Renal cortical epithelial cell (primary cell): ENCODE results near the gene HOXD8. TPM values are rescaled to one million over a fixed set of nuclear protein-coding genes. Genes with fewer than 3 reads are reported as not detected.

Source experiments
- DNase-seq: peaks from one replicate; pipeline ENCODE4 v3.0.0-alpha.2; 2011; ENCODE audit warnings: low read depth
- total RNA-seq: library from RNA; depleted of rRNA; stranded (reverse); fragments of >200 nt; gene quantifications from 2 replicates; pipeline ENCODE4 v1.2.3, GENCODE V29; 2014

The HOXD8 gene
- total RNA-seq, 1 donor from 2014 or later = 41.9 TPM

DNA sequence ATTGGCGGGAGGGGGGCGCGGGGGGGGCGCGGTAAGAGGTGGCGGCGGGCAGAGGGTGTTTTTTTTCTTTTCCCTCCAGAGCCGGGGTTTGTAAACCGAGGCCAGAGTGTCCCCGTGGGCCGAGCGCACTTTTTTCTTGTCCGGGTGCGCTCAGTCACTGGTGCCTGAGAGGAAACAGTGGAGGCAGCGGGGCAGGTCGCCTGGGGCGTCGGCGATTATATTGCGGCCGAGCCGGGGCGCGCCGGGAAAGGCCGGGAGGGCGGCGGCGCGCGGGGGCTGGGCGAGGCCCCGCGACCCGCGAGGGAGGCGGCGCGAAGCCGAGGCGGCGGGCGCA, 275 bp downstream of the HOXD8 start:
- no peak for DNase-seq

DNA sequence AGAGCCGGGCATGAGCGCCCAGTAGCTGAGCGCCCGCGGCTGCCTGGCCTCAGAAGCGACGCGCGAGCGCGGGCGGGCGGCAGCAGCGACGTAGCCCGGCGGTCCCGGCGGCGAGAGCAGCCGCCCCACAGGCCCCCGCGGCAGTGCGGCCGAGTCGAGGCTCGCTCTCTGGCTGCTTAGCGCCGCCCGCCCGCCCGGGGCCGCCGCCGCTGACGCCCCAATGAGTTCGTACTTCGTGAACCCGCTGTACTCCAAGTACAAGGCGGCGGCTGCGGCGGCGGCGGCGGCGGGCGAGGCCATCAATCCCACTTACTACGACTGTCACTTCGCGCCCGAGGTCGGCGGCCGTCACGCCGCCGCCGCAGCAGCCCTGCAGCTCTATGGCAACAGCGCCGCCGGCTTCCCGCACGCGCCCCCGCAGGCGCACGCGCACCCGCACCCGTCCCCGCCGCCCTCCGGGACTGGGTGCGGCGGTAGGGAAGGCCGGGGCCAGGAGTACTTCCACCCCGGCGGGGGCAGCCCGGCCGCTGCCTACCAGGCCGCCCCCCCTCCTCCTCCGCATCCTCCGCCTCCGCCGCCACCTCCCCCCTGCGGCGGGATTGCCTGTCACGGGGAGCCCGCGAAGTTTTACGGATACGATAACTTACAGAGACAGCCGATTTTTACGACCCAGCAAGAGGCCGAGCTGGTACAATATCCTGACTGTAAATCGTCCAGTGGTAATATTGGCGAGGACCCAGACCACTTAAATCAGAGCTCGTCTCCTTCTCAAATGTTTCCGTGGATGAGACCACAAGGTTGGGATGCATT, 847 bp downstream of the HOXD8 start:
- no peak for DNase-seq

DNA sequence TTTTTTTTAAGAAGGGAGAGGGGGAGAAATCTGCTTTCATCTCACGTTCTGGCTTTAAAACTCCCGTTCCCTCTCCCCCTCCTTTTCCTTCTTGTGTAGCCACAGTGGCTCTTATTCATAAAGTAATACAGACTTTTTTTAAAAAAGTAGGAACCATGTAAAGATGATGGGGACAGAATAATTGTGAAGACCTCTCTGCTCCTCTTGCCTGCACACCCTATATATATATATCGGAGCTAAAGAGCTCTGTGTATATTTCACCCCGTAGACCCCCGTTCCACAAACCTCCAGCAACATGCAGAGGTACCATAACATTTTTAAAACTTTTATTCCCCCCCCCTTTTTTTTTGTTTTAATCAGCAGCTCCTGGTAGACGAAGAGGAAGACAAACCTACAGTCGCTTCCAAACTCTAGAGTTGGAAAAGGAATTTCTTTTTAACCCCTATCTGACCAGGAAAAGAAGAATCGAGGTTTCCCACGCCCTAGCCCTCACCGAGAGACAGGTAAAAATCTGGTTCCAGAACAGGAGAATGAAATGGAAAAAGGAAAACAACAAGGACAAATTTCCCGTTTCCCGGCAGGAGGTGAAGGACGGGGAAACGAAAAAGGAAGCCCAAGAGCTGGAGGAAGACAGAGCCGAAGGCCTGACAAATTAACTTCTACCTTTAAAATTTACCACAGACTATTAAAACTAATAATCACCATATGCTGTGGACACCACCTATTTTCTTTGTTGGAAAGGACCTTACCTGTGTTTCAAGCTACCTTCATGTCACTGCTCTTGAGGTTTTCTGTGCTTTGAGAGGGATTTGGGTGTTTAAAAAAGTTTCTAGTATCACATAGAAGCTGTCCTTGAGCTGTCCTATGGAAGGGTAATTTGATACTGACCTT, 1.7 kb downstream of the HOXD8 start:
- no peak for DNase-seq

DNA sequence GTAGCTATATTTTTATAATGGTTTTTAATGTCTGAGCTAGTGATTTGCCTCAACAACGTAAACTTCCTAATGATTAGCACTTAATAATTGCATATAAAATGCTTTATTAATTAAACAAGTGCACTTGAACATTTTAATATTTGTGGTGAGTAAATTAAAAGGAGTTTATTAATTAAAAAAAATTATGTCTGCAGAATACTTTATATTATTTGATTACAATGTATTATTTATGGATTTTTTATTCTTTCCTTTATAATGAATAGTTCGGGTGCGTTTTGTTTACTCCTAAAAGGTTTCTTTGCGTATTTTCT, 2.3 kb downstream of the HOXD8 start:
- DNase-seq = no peak

DNA sequence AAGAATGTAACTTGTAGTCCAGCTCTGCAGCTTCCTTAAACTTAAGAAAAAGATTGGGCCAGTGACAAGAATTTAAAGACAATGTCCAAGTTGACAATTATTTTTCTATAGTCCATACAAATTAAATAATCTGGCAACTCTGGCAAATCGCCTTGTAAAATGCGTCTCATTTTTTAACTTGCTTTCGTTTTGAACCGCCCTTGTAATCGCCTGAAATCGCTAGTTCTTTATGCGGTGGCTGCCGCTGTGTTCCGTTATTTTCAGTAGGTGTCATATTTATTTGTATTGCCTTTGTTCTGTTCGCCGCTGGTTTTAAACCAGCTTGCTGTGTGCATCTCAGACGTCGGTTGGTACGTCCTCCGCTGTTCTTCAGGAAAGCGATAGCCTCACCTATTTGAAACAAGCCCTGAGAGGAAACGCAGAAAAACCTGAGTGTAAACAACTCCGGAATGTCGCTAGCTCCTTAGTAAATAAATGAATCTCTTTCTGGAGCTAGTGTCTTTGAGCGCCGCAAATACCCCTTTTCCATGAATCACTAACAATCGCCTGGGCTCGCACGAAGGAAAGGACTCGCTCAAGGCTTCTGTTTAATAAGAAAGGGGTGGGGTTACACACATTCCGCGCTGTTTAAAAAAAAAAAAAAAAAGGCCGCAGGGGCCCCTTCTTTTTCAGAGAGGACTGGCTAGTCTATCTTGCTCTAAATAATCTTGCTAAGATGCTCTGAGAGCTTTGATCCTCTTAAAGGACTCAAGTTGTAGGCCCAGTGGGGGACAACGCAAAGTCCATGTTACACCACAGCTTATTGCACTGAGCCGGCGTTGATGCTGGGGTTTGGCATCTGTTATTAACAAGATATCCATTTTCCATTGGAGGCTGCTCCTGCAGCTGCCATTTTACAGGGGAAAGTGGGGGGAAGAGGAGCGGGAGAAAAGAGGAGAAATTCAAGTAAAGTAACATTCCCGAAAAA, 3.0 kb downstream of the HOXD8 start:
- no peak for DNase-seq

DNA sequence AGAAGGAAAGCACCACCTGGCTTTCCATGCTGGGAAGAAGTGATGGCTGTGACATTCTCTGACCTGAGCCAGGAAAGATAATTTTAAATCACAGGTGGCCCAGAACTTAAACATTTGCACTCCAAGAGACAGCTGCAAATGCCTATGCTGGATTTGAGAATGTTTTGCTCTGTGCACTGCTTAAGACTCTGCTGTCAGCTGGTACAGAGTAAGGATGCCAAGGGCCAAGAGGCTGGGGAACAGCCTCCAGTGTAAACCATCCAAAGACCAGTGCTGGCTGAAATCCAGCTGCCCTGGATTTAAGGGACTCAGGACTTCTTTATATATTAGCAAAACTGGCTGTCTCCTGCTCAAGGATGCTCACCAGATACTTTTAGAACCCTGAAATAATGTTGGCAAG, 3.9 kb downstream of the HOXD8 start:
- no peak for DNase-seq

DNA sequence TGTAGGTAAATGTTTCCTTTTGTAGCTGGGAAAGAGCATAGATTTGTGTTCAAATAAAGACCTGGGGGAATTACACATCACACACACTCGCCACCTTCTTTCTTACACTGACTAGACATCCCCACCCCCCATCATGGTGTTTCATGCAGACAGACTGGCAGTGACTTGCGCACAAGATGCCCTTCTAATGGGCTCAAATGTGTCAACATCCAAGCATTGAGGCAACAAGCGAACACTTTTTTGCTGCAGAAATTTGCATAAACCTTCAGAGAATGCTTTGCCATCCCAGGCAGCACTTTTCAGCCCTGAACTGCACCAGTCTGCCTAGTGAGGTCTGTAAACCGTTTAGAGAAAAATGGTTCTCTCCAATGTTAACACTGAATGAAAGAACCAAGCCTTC, 4.5 kb downstream of the HOXD8 start:
- peak; percentile 73 for DNase-seq

DNA sequence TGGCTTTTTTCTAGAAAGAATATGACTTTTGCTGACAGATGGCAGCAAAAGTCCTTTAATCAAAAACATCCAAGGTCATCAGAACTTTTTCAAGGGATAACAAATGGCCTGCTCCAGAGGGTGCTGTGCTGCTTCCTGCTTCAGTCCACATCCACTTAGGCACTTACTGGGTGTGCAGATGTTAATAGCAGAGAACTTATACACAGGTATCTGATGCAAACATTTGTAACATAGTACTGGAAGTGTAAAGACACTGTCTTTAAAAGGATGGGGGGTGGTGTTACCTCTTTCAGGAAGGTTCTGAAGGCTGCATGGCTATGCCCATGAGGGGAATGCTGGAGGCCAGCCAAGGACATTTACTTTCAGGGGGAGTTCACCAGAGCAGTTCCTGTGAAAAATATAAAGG, 5.5 kb downstream of the HOXD8 start:
- DNase-seq = no peak

DNA sequence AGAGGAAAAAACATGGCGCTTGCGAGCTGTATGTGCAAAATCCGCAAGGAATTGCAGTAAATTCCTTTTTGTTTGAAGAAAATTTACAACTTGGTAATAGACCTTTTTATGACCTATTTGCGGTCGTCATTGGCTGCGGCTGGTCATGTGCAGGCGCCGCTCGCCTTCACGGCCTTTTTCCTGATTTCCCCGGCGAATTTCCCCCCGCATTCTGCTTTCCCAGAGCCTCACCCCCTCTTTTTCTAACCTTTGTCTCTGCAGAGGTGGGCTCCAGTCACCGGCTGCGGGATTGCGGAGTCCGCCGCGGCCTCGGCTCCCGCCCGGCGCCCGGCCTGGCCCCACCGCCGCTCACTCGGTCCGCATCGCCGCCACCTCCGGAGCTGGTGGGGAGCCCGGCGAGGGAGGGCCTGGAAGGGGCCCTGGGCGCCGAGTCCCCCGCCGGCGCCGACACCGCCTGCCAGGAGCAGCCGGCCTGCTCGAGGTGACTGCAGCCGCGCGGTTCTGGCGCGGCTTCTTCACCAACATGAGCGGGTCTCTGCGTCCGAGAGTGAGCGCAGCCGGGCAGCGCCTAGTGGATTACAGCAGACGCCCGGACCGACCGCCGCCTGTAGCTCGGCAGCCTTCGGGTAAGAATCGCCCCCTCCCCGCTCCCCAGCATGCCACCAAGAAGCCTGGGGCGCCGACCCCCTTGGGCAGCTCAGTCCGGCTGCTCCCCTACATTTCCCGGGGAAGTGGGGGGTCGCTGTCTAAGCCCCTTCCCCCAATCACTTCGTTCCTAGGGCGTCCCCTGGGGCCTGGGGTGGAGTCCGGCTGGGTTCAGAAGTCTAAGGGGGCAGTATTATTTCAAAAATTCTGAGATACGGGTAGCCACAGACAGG, 7.1 kb downstream of the HOXD8 start:
- peak; percentile 82 for DNase-seq

DNA sequence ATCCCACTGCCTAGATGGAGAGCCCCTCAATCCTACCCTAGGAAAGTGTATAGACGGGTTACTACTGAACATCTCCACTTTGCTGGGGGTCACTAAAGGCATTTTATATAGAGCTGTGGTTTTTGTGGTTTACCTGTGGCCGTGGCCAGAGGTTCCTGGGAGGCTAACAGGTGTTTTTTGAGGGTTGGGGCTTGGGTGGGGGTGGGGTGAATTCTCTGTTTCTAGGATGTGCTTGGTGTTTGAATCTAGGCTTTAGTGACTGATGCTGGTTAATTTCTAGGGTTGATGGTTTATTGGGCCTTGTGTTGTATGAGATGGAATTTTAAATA, 7.7 kb downstream of the HOXD8 start:
- no peak for DNase-seq

DNA sequence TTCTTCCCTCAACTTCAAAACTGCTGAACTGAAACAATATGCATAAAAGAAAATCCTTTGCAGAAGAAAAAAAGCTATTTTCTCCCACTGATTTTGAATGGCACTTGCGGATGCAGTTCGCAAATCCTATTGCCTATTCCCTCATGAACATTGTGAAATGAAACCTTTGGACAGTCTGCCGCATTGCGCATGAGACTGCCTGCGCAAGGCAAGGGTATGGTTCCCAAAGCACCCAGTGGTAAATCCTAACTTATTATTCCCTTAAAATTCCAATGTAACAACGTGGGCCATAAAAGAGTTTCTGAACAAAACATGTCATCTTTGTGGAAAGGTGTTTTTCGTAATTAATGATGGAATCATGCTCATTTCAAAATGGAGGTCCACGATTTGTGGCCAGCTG, 8.4 kb downstream of the HOXD8 start:
- peak; percentile 63 for DNase-seq

DNA sequence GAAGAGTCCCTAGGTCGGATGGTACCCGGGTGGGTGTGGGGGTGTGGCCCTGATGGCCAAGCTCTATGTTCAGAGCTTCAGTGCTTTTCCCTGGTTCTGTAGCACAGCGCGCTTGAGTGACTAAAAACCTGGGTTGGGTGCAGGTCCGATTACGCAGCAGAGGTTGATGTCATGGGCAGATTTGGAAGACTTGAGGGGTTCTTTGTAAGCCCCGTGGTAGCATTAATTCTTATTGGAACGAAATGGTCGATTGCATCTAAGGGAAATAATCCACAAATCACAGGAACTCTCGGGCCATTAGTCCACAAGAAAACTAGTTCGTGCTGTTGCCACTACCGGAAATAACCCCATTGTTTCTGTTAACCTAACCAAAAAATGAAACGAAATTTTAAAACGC, 9.0 kb downstream of the HOXD8 start:
- peak; percentile 60 for DNase-seq

DNA sequence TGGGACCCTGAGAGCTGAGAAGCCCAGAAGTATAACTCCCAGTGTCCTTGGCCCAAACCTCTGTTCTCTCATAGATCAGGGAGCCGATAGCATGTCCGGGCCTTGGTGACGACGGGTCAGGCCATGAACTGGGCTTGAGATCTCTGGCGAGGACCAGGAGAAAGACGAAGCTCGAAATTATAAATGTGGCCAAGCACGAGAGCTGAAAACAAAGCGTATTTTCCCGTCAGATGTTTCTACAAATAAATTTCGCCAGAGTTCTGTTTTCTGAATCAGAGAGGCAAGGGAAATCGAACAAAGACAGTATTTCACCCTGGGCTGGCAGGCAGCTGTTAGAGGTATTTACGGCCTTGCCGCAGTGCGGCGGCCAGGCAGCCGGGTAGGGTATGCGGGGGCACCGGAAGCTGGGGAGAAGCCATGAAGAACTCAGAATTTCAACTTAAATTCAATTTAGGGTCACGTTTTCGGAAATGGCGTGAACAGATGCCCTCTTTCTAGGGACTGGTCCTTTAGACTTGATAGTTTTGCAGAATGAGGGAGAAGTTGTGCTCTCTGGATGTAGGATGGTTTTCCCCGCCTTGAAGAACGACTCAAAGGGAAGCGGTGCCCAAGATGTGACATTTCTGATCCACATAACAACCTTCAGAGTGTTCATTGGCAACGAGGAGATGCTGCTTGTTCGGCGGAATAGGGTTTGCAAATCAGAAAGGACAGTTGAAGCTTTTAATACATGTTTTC, 9.6 kb downstream of the HOXD8 start:
- no peak for DNase-seq

DNA sequence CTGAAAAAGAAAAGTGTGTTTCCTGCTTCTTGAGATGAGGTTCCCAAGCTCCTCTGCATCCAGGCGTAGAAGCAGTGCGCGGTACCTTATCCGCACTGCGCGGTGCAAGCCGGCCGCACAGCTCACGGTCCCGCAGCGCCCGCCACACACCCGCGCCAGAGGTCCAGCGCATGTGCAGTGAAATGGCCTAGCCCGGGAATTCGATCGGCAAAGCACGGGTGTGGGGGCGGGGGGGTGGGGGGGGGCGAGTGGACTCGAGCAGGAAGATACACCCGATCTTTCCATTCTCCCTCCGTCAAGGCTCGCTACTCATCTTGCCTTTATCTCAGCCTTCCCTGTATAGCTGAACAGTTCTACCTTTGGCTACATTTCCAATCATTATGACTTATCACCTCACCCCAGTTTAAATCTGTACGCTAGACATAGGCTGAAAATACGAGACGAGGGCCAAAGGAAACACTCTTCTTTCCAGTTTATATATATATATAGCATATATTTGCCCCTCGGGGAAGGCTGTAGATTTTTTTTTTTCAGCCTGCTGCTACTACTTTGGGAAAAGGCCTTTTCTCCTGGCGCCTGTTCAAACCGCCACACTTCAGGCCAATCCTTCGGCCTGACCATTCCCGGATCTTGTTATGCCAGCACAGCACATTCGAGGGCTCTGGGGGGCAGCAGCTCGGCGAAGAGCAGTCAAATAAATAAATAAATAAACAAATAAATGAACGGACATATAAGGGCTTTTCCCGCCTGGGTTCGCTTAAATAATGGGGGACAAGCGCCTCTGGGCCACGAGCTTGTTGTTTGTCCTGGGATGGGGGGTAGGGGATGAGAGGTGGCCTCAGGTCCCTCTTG, 10.4 kb downstream of the HOXD8 start:
- no peak for DNase-seq

DNA sequence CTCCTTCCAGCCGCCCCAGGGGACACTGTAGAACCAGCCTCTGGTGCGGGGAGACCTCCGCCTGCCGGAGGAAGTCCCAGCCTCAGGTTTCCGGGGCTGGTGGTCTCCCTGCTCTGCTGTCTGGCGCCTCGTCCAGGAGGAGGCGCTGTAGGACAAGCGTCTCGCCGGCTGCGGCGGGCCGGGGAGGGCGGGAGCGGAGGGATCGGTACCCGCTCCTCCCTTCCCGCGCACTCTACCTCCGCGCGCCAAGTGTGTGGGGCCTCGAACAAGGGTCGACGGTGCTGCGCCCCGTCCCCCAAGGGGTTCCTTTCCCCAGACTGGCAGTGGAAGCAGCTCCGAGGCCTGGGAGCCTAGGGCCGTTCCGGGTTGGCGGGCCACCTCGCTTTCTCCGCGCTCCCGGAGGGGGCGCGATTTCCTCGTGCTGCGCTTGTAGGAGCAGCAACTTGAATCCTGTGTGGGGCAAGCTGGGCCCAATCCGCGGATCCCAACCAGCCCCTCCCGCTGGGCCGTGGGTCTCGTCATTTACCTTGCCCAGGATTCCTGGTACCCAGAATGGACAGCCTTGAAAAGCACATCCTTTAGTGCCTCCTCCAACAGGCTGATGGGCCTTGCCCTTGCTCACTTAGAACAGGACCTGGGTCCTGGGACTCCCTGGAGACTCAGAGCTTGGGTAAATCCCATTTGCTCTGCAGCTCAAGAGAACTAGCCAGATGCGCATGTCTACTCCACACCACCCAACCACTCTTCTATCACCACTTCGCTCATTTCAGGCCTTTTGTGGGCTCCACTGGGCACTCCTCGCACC, 11.2 kb downstream of the HOXD8 start:
- no peak for DNase-seq

DNA sequence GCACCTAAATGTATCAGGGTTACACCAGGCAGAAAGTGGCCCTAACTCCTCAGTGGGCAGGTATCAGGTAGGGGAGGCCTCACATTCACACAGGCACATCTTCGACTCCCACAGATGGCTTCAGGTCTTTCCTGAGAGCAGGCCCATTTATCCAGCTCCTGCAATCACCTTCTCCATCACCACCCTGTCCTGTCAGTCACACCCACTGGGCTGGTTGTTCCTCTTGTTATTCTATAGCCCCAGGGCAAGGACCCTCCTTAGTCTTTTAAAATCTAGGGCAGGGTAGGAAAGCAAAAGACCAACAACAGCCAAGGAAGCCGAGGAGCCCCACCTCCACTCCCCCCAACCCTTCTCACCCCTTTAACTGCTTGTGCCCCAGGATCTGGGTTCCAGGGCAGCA, 12.8 kb downstream of the HOXD8 start:
- no peak for DNase-seq

DNA sequence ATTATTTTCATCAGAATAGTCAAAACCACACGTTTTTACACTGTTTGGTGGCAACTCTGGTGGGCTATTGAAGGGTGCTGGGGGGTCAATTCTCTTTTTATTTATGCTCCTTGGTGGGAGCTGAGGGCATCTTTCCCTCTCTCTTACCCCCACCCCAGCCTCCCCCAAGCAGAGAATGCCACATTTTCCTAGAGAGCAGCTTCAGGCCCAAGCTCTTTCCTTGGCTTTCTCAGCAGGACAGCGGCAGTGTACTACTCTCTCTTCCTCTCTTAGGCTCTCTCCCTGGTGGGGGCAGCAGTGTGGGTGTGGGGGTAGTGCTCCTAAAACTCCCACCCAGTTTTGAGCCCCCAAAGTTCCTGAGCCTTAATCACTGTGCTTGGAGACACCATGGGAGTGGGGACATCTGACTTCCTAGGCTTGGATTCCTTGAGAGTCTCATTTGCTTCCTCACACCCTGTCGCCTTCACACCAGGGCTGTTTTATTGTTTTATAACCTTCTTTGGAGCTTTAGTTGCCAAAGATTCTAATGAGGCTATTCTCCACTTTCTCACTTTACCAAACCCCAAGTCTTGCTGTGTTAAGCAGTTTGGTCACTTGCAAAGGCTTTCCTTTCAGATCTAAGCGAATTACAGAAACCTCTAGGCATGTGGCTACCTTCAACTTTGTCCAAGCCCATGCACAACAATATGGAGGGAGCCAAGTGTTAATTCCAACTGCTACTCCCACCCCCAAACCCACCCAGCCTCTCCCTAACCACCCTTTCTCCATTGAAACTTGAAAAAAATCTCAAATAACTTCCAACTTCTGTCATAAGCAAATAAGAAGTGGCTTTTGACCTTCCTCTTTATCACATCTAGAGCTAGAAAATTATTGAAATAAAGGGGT, 15.8 kb downstream of the HOXD8 start:
- no peak for DNase-seq

DNA sequence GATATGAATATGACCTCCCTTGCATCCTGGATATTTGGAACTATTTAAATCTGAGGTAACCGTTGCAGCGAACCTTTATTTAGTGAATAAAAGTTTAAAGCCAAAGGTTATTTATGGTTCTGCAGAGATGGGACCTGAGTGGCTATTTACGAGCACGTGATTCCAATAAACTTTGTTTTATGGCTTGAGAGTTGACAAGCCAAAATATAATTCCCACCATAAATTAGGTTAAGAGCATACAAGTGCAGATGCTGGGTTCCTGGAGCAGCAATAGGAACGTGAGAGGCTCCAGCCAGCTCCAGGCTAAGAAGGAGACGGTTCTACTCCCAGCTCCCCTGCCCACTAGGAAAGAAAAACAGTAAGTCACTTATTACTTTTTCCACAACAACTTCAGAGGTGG, 16.6 kb downstream of the HOXD8 start:
- DNase-seq = no peak
